Activated CD4-positive, alpha-beta T cell treated with anti-CD3 and anti-CD28 coated beads, Interleukin-2, amount 50 U/mL, for 48 hours (primary cell): Measurements from ENCODE around the gene ZNF594.
"Not testable (repeated sequence)": the region's sequence is repeated elsewhere in the genome, so short reads cannot be mapped to it uniquely, and the experiment has no call there.

Source experiments
- DNase-seq, 2 experiments: peaks; one replicate each; pipeline ENCODE4 v3.0.0-alpha.2; 2020

The ZNF594 gene

DNA sequence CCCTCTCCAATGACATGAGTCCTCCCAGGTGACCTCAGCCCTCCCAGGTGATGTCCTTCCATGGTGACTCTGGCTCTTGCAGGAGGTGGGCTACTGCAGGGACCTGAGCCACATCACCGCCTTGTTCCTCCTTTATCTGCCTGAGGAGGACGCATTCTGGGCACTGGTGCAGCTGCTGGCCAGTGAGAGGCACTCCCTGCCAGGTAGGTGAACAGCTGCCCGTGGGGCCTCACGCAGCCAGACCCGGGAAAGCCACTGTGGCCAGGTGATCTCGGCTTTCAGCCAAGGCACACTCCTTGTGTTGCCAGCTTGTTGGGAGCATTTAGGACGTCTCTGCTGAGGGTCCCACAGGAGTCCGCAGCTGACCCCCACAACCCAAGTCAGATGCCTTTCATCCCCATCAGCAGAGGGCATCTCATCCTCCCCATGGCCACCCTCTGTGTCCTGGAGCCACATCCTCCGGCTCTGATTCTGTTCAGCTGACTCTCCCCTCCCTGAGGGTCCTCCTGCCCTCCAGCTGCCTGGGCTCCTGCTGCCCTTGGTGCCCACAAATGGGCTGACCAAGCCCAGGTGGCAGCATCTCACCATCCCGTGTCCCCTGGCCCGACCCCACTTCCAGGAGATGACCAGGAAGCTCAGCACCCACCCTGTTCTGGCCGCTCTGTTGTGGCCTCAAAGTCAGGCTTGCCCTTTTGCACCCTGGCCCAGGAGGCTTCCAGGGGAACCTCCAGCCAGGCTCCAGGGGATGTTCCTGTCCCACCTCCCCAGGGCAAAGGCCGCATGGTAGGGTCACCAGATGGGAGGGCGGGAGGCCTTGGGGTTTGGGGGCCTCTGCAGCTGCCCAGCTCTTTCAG lies 55.7 kb downstream of the ZNF594 start:
- DNase-seq: no peak

DNA sequence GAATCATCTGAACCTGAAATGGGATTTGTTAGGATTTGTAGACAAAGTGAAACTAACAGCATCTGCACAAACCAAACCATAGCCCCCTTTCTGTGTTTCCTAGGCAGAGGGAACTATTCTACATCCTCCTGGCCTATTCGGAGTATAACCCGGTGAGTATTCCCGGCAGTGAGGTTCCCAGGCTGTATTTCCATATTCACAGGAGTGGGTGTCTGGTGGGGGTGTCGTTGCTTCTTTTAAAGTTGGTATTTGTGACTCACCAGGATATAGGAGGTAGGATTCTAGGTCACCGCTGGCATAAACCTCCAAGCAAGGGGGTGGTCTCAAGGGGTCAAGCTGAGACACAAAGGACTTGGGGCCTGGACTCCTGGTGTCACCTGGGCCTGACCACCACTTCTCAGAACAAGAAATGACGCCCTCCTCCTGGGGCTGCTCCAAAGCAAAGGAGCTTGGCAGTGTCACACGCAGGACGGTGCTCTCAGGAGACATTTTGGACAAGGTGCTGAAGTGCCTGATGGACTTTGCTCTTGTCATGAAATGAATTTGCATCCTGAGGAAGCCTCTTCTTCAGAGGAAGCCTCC lies 56.4 kb downstream of the ZNF594 start:
- not testable (repeated sequence) for DNase-seq

DNA sequence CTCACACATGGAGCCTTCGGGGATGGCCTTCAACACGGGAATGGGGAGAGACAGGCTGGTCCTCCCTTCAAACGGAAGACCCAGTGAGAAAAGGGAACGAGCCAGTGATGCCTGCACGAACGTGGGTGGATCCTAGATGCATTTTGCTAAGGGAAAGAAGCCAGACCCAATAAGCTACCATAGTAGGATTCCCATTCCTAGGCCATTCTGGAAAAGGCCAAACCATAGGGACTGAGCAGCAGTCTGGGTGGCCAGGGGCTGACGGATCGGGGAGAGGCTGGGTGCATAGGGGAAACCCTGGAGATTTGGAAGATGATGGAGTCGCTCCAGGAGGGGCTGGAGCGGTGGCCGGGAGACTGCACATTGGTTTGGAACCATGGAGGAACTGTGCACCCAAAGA lies 57.1 kb downstream of the ZNF594 start:
- not testable (repeated sequence) for DNase-seq

DNA sequence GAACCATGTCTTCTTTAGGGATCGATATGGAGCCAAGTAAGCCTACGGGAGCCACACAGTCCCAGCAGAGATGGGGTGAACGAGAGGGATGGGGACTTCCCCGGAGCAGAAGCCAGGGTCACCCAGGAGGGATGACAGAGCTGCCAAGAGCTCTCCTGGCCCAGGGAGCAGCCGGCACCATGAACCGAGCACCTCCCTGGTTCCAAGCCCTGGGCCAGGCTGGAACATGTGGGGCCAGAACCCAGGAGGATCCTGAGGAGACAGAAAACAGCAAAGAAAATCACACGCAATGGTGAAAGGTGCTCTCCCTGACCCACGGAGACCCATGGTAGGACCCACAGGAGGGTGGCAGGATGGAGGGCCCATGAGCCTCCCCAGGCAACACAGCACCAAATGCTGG lies 57.7 kb downstream of the ZNF594 start:
- DNase-seq: not testable (repeated sequence)

DNA sequence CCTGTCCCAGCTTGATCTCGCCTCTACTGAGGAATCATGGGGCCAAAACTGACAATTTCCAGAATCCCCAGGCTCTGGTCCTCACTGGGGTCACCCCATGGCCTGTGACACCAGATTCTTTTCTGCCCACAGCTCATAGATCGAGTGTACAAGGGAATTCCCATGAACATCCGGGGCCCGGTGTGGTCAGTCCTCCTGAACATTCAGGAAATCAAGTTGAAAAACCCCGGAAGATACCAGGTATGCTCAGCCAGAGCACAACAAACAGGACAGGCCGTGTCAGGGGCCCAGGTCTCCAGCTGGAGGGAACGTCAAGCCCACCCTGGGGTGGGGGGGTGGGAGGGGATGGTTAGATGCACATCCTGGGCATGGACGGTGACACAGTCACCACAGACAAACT lies 58.4 kb downstream of the ZNF594 start:
- no peak for DNase-seq

DNA sequence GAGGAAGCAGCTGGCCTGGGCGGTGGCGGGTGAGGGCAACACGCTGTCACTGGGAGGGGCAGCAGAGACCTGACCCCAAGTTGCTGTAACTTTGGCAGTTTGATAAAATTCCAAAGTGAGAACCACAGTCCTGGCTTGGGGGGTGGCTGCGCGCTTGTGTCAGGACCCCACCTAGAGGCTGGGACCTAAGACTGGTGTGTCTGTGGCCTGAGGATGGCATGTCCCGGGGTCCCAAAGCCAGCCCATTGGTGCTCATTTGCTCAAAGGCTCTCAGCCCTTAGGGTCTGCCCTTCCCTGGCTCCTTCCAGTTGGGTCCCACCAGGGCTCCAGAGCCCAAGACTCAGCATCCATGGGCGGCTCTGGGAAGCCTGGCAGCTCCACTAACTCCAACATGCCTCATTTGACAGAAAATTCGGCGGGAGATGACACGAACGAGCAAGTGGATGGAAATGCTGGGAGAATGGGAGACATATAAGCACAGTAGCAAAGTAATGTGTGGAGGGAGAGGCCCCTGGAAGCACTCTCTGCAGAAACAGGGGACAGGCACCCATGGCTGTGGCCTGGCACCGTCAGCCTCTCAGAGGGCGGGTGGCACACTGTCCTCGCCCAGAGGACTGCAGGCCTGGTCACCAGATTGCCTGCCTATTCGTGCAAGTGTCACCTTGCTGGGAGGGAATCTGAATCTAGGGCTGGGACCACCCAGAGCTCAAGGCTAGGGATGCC lies 59.0 kb downstream of the ZNF594 start:
- DNase-seq: not testable (repeated sequence)

DNA sequence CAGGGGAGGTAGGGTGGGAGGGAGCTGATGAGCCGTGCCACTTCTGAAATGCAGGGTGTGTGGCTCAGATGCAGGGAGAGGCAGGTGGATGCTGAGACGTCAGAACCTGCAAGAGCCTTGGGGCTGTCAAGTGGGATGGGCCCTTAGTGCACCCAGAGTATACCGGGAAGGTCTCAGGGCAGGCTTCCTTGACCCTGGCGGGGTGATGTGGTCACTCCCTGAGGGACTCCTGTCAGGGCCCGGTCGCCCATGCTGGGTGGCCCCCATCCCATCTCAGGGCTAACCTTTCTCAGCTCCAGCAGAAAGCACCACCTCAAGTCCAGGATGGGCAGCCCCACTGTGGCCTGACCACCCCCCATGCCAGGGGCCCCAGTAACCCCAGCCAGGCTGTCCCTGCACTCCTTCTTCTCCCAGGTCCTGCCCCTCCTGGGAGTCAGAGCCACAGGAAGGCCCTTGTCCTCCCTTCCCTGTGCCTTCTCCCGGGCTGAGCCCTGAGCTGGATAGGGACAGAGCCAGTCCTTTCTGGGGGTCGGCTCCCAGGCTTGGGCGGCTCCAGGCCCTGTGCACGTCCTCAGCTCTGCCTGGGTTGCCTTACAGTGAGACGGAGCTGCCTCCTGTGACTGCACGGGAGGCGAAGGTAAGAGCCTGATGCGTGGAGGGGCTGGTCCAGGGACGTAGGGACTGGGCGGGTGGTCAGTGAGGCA lies 59.7 kb downstream of the ZNF594 start:
- not testable (repeated sequence) for DNase-seq

DNA sequence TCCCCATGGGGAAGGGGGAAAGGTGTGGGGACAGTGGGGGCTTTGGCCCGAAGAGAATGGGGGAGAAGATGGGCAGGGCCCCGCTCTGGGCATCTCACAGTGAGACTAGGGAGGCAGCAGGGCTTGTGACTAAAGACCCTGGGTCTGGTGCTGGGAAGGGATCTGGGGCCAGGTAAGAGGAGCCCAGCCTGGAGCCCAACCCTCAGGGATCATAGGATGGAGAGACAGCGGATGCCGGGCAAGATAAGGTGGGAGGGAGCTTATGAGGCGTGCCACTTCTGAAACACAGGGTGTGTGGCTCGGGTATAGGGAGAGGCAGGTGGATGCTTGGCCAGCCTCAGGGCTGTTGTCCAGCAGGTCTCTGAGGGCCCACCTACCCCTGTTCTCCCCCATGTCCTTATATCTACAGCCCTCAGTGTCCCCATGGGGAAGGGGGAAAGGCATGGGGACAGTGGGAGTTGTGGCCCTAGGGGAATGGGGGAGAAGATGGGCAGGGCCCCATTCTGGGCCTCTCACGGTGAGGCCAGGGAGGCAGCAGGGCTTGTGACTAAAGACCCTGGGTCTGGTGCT lies 60.4 kb downstream of the ZNF594 start:
- no peak for DNase-seq

DNA sequence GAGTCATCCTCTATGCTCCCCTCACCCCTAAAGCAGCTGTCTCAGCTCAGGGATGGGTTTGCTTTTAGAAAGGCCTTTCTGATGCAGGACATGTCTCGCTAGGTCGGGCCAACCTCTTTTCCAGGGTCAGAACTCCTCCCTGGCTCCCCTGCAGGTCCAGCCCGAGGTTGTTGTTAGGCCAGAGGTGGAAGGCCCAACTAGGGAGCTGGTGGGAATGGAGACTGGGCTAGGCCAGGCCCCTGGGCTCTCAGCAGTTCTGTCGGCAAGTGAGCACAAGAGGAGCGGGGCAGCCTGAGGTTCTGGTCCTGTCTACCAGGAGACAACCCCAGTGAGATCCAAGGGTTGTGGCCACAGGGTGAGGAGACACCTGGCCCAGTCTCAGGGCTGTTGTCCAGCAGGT lies 61.0 kb downstream of the ZNF594 start:
- DNase-seq: not testable (repeated sequence)

DNA sequence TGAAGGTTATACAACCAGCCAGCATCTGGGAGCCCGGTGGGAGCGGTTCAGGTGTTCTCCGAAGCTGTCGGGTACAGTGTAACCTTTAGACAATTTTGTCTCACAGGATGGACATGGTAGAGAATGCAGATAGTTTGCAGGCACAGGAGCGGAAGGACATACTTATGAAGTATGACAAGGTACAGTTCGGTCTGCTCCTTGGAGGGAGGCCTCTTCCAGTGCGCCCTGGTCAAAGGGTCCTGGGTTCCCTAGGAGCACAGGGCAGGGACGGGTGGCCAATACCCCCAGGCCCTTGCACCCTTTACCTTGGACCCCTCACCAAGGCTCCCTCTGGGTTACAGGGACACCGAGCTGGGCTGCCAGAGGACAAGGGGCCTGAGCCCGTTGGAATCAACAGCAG lies 61.4 kb downstream of the ZNF594 start:
- DNase-seq: not testable (repeated sequence)

DNA sequence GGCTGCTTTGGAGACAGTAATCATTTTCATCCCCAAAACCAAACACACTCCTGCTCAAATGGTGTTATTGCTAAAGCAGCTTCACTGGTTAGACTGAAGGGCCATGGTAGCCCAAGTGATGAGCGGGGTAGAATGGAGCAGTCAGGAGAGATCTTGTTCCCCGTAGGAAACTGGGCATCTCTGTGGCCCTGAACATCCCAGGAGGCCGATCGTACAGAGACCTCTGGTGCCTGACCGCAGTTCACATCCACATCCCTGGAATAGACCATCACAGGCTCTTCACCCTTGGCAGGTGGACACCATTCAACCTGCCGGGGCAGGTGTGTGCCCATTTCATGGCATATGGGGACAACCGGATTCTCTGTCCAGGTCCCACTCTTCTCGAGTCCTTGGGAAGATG lies 61.9 kb downstream of the ZNF594 start:
- DNase-seq: not testable (repeated sequence)
